ENCODE results near the gene PRIMA1. TPM values are rescaled to one million over a fixed set of nuclear protein-coding genes. Genes with fewer than 3 reads are reported as not detected.

Gene PRIMA1
- total RNA-seq, 1 donor from 2014 or later = 2.4 TPM

- Mint-ChIP-seq H3K4me3 (ENCODE audit: unreplicated experiment) (no peak overlapping the region), H3K4me1 (ENCODE audit: low read depth, unreplicated experiment) (peaks cover 15% of the 10 kb centered on the region), H3K27me3 (ENCODE audit: unreplicated experiment) (peaks cover 4% of the 10 kb centered on the region), H3K9me3 (ENCODE audit: unreplicated experiment) (peaks cover 6% of the 10 kb centered on the region), H3K36me3 (ENCODE audit: unreplicated experiment) (peaks cover 13% of the 10 kb centered on the region), H3K27ac (ENCODE audit: unreplicated experiment) (no peak overlapping the region)
- TF ChIP-seq CTCF (IDR thresholded peaks at IDR 0.05; ENCODE audit: partially characterized antibody, unreplicated experiment) = no peak
- no peak for DNase-seq
These were observed 84.3 kb downstream of the PRIMA1 start for GRCh38 chr14:93703941-93704340.

- peaks cover 18% of the 10 kb centered on the region for H3K36me3 Mint-ChIP-seq (ENCODE audit: unreplicated experiment)
- no peak for DNase-seq
- H3K4me1 Mint-ChIP-seq (ENCODE audit: low read depth, unreplicated experiment) = peaks cover 5% of the 10 kb centered on the region
These were observed 85.3 kb downstream of the PRIMA1 start for GRCh38 chr14:93702946-93703345.

GRCh38 chr14:93701562-93701961 is 86.7 kb downstream of the PRIMA1 start:
- Mint-ChIP-seq H3K4me1 (ENCODE audit: low read depth, unreplicated experiment) (peaks cover 3% of the 10 kb centered on the region), H3K27me3 (ENCODE audit: unreplicated experiment) (peaks cover 4% of the 10 kb centered on the region), H3K36me3 (ENCODE audit: unreplicated experiment) (peaks cover 23% of the 10 kb centered on the region)

More at GRCh38 chr14:93702946-93703345, 85.3 kb downstream of the PRIMA1 start:
- no peak for TF ChIP-seq CTCF (IDR thresholded peaks at IDR 0.05; ENCODE audit: partially characterized antibody, unreplicated experiment)
- Mint-ChIP-seq H3K9me3 (ENCODE audit: unreplicated experiment) (peaks cover 3% of the 10 kb centered on the region), H3K27ac (ENCODE audit: unreplicated experiment) (no peak overlapping the region), H3K4me3 (ENCODE audit: unreplicated experiment) (no peak overlapping the region), H3K27me3 (ENCODE audit: unreplicated experiment) (peaks cover 4% of the 10 kb centered on the region)

GRCh38 chr14:93700928-93701327 is 87.4 kb downstream of the PRIMA1 start:
- no peak for TF ChIP-seq CTCF (IDR thresholded peaks at IDR 0.05; ENCODE audit: partially characterized antibody, unreplicated experiment)
- Mint-ChIP-seq H3K9me3 (ENCODE audit: unreplicated experiment) (peaks cover 3% of the 10 kb centered on the region), H3K4me1 (ENCODE audit: low read depth, unreplicated experiment) (peaks cover under 1% of the 10 kb centered on the region), H3K36me3 (ENCODE audit: unreplicated experiment) (peaks cover 25% of the 10 kb centered on the region), H3K27ac (ENCODE audit: unreplicated experiment) (no peak overlapping the region), H3K27me3 (ENCODE audit: unreplicated experiment) (peaks cover 4% of the 10 kb centered on the region), H3K4me3 (ENCODE audit: unreplicated experiment) (no peak overlapping the region)
- DNase-seq = no peak

More at GRCh38 chr14:93701562-93701961, 86.7 kb downstream of the PRIMA1 start:
- Mint-ChIP-seq H3K27ac (ENCODE audit: unreplicated experiment) (no peak overlapping the region), H3K9me3 (ENCODE audit: unreplicated experiment) (peaks cover 3% of the 10 kb centered on the region), H3K4me3 (ENCODE audit: unreplicated experiment) (no peak overlapping the region)
- no peak for TF ChIP-seq CTCF (IDR thresholded peaks at IDR 0.05; ENCODE audit: partially characterized antibody, unreplicated experiment)
- DNase-seq = no peak

GRCh38 chr14:93693914-93694313 is 94.4 kb downstream of the PRIMA1 start:
- Mint-ChIP-seq H3K36me3 (ENCODE audit: unreplicated experiment) (peaks cover 26% of the 10 kb centered on the region), H3K27ac (ENCODE audit: unreplicated experiment) (no peak overlapping the region), H3K4me3 (ENCODE audit: unreplicated experiment) (no peak overlapping the region), H3K27me3 (ENCODE audit: unreplicated experiment) (no peaks in the 10 kb centered on the region), H3K9me3 (ENCODE audit: unreplicated experiment) (no peaks in the 10 kb centered on the region), H3K4me1 (ENCODE audit: low read depth, unreplicated experiment) (no peaks in the 10 kb centered on the region)
- no peak for TF ChIP-seq CTCF (IDR thresholded peaks at IDR 0.05; ENCODE audit: partially characterized antibody, unreplicated experiment)
- no peak for DNase-seq
